RKO (cell line): ENCODE data around the gene ADGRG1.

ENCODE experiments used
- DNase-seq: peaks from one replicate; pipeline ENCODE4 v3.0.0-alpha.2; 2016; ENCODE audit warnings: low spot score

Gene ADGRG1

GRCh38 chr16:57648581-57649442 lies 20.4 kb downstream of the ADGRG1 start:
- peak; percentile 74 for DNase-seq

DNA sequence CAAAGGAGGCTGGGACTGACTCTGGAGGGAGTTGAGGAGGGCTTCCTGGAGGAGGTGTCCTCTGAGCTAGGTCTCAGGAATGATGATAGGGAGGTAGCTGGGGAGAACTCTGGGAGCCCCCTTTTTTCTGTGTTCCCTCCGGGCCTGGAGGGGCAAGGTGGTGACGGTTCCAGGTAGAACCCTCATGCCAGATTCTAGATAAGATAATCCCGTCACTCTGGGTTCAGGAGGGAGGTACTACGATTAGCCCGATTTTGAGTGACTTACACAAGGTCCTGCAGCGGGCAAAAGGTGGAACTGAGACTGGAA lies 21.0 kb downstream of the ADGRG1 start:
- DNase-seq, result no peak

- no peak for DNase-seq
Observed at GRCh38 chr16:57649846-57650245, 21.4 kb downstream of the ADGRG1 start.

DNA sequence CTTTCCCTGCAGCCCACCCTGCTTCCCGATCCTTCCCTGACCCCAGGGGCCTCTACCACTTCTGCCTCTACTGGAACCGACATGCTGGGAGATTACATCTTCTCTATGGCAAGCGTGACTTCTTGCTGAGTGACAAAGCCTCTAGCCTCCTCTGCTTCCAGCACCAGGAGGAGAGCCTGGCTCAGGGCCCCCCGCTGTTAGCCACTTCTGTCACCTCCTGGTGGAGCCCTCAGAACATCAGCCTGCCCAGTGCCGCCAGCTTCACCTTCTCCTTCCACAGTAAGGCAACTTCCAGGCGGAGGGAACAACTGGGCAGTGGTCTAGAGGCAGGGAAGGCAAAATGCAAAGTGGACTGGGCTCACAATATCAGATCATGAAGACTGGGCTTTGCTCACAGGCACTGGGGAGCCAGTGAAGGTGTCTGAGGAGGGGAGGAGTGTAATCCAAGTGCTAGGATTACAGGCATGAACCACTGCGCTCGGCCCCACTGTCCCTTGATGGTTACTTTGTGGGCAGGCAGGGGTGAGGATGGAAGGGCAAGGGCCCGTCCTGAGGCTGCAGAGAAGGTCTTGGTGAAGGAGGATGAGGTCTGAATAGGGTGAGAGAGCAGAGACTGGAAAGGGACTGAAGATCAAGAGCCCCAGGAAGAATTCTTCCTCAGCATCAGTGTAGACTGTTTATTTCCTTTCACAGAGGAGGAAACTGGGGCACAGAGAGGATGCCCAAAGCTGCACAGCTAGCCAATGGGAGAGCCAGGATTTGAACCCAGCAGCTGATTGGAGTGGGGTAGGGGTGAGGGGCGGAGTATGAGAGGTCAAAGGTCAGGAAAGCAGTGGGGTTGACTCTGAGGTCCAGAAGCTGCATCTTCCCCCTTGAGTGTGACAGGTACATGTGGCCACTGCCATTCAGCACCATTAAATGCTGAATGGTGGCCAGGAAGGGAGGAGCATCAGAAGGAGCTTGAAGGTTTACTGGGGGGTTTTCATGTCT lies 23.2 kb downstream of the ADGRG1 start:
- DNase-seq, result no peak

DNA sequence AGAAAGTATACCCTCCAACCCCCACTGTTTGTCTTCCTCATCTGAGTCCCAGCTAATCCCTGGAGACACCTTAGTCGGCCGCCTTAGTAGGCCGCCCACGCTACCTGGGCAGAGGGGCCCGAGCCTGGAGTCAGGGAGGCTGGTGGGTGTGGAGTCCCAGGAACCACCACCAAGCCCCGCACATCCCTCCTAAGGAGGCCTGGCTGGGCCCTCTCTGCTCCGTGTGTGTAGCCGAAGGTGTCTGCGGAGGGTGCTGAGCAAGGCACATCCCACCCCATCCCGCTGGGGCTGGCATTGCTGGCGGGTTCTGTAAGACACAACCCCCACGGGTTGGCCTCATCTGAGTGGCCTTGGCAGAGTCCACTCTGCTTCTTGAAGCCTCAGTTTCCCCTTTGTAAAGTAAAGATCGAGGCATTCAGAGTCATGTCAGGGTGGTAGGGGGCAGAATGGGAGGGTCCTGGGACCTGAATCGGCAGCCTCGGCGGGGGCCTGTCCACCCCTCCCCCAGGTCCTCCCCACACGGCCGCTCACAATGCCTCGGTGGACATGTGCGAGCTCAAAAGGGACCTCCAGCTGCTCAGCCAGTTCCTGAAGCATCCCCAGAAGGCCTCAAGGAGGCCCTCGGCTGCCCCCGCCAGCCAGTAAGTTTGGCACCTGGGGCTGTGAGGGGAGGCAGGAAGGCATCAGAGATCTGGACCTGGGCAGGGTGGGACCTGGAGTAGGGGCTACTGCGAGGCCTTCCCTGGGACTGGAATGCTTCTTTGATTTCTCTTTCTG lies 24.5 kb downstream of the ADGRG1 start:
- DNase-seq, result no peak

- no peak for DNase-seq
Observed at GRCh38 chr16:57653936-57654335, 25.5 kb downstream of the ADGRG1 start.

GRCh38 chr16:57656342-57656955 lies 28.0 kb downstream of the ADGRG1 start:
- no peak for DNase-seq

GRCh38 chr16:57657228-57657627 lies 28.8 kb downstream of the ADGRG1 start:
- no peak for DNase-seq

- no peak for DNase-seq
Observed at GRCh38 chr16:57658130-57658877, 29.9 kb downstream of the ADGRG1 start.

GRCh38 chr16:57658878-57659674 lies 30.6 kb downstream of the ADGRG1 start:
- no peak for DNase-seq

GRCh38 chr16:57660715-57661463 lies 32.5 kb downstream of the ADGRG1 start:
- DNase-seq, result no peak

GRCh38 chr16:57661510-57661909 lies 33.1 kb downstream of the ADGRG1 start:
- DNase-seq, result no peak

DNA sequence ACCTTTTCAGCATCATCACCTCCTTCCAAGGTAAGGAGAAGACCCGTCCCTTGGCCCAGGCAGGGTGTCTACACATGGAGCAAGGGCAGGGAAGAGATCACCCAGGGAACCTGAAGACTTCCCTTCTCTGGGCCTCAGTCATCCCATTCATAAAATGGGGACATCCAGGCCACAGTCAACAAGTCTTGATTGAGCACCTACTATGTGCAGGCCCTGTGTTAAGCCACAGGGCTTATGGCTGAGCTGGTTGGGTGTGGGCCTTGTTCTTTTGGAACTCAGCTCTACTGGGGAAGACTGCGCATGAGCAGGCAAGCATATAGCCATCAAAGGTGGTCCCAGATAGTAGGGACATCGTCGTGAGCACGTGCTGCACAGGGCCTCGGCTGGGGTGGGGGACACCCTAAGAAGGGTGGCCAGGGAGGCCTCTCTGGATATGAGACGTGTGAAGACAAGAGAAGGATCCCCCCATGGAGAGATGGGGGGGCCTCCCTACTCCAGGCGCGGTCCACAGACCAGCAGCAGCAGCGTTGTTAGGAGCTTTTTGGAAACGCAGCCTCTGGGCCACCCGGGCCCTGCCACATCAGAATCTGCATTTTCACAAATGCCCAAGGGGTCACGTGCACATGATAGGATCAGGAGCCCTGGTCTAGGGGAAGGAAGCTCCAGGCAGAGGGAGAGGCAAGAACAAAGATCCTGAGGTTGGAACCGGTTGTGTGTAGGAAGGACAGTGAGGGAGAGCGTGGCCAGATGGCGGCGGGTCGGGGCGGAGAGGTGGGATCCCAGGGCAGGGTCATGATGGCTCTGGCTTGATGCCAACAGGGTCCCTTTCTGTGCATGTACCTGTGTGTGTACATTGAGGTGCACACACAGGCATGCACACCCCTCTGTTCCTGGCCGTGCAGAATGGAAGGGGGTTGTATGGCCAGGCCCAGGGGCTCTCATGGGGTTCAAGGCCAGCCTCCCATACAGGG lies 33.8 kb downstream of the ADGRG1 start:
- DNase-seq, result no peak

DNA sequence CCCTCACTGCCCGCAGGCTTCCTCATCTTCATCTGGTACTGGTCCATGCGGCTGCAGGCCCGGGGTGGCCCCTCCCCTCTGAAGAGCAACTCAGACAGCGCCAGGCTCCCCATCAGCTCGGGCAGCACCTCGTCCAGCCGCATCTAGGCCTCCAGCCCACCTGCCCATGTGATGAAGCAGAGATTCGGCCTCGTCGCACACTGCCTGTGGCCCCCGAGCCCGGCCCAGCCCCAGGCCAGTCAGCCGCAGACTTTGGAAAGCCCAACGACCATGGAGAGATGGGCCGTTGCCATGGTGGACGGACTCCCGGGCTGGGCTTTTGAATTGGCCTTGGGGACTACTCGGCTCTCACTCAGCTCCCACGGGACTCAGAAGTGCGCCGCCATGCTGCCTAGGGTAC lies 35.0 kb downstream of the ADGRG1 start:
- DNase-seq, result no peak

DNA sequence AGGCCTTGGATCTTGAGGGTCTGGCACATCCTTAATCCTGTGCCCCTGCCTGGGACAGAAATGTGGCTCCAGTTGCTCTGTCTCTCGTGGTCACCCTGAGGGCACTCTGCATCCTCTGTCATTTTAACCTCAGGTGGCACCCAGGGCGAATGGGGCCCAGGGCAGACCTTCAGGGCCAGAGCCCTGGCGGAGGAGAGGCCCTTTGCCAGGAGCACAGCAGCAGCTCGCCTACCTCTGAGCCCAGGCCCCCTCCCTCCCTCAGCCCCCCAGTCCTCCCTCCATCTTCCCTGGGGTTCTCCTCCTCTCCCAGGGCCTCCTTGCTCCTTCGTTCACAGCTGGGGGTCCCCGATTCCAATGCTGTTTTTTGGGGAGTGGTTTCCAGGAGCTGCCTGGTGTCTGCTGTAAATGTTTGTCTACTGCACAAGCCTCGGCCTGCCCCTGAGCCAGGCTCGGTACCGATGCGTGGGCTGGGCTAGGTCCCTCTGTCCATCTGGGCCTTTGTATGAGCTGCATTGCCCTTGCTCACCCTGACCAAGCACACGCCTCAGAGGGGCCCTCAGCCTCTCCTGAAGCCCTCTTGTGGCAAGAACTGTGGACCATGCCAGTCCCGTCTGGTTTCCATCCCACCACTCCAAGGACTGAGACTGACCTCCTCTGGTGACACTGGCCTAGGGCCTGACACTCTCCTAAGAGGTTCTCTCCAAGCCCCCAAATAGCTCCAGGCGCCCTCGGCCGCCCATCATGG lies 35.7 kb downstream of the ADGRG1 start:
- DNase-seq, result no peak

- DNase-seq, result no peak
Observed at GRCh38 chr16:57664662-57665025, 36.2 kb downstream of the ADGRG1 start.

GRCh38 chr16:57665541-57665940 lies 37.1 kb downstream of the ADGRG1 start:
- DNase-seq, result no peak
